Tibial nerve (tissue), 4 donors: Measurements from ENCODE around the gene KPNA3.

ENCODE experiments used
- EP300 ChIP-seq, 2 donors: sonication (generic); formaldehyde crosslinking; IDR thresholded peaks; one replicate each; pipeline ENCODE4 v1.6.1; 2017; ENCODE audit warnings: antibody characterized with exemption in 2 of 2, mild to moderate bottlenecking in 1 of 2
- TF ChIP-seq, protein P1 (sequence below), 5 experiments: fragments of 200-600 bp in 3 of 5; fragments of 450-650 bp in 2 of 5; sonication (generic) in 3 of 5; IDR thresholded peaks; one replicate each; pipeline ENCODE4 v1.5.1; 2016 to 2019; ENCODE audit warnings: antibody characterized with exemption in 5 of 5, mild to moderate bottlenecking in 3 of 5, moderate library complexity in 2 of 5

DNA sequence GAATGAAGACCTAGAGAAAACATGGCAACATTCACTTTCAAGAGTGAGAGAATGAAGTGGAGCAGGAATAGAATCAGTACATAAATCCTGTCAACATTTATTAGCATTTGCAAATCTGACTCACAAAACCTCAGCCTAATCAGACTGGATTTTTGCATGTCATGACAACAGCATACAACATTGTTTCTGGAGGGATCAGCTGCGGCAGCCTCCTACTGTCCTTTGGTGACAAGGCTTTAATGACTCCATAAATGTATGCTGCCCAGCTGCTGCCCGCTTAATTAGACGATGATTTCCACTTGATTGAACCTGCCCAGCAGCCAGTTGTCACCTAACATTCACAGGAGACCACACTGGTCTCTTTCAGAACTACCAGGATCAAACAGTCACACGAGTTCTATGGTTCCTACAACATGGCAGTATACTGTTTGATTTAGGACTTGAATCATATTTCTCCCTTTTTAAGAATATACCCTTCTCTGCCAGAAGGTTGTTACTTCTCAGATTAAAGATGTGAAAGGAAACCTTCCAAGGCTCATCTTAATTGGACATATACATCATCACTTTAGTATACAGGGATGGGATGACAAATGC, 110.5 kb downstream of the KPNA3 start:
- TF ChIP-seq, protein P1, sequence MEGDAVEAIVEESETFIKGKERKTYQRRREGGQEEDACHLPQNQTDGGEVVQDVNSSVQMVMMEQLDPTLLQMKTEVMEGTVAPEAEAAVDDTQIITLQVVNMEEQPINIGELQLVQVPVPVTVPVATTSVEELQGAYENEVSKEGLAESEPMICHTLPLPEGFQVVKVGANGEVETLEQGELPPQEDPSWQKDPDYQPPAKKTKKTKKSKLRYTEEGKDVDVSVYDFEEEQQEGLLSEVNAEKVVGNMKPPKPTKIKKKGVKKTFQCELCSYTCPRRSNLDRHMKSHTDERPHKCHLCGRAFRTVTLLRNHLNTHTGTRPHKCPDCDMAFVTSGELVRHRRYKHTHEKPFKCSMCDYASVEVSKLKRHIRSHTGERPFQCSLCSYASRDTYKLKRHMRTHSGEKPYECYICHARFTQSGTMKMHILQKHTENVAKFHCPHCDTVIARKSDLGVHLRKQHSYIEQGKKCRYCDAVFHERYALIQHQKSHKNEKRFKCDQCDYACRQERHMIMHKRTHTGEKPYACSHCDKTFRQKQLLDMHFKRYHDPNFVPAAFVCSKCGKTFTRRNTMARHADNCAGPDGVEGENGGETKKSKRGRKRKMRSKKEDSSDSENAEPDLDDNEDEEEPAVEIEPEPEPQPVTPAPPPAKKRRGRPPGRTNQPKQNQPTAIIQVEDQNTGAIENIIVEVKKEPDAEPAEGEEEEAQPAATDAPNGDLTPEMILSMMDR (IDR thresholded peaks at IDR 0.05), result no peak
- no peak for TF ChIP-seq EP300 (IDR thresholded peaks at IDR 0.05)
